Esophagus muscularis mucosa (tissue), 4 donors: ENCODE results near the gene JMJD1C.

Experiments
- EP300 ChIP-seq: sonication (generic); formaldehyde crosslinking; IDR thresholded peaks from one replicate; pipeline ENCODE4 v1.6.1; 2017; ENCODE audit warnings: antibody characterized with exemption
- POLR2A ChIP-seq: fragments of 450-650 bp; IDR thresholded peaks from one replicate; pipeline ENCODE4 v1.6.1; 2017; ENCODE audit warnings: antibody characterized with exemption, moderate library complexity, mild to moderate bottlenecking, low read depth
- POLR2AphosphoS5 ChIP-seq, 2 donors: sonication (generic); formaldehyde crosslinking; IDR thresholded peaks; one replicate each; pipeline ENCODE4 v1.6.1; 2017; ENCODE audit warnings: antibody characterized with exemption in 2 of 2
- TF ChIP-seq, protein P1 (sequence below), 3 experiments: fragments of 200-600 bp in 2 of 3; fragments of 450-650 bp in 1 of 3; sonication (generic) in 2 of 3; IDR thresholded peaks; one replicate each; pipeline ENCODE4 v1.5.1; 2017 to 2019; ENCODE audit warnings: antibody characterized with exemption in 3 of 3, mild to moderate bottlenecking in 2 of 3, moderate library complexity in 1 of 3

DNA sequence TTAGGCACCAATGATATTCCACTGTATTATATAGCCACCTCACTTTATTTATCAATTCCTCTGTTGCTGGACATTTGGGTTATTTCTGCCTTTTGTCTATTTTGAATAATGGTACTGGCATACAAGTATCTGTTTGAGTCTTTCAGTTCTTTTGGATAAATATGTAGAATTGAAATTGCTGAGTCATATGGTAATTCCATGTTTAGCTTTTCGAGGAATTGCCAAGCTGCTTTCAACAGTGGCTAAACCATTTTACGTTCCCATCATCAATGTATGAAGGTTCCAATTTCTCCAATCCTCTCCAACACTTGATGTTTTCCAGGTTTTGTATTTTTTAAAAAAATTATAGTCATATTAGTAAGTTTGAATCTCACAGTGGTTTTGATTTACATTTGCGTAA lies 42.3 kb downstream of the JMJD1C start:
- TF ChIP-seq EP300 (no peak), POLR2A (no peak), POLR2AphosphoS5 (IDR thresholded peaks at IDR 0.05) (no peak)
- TF ChIP-seq, protein P1, sequence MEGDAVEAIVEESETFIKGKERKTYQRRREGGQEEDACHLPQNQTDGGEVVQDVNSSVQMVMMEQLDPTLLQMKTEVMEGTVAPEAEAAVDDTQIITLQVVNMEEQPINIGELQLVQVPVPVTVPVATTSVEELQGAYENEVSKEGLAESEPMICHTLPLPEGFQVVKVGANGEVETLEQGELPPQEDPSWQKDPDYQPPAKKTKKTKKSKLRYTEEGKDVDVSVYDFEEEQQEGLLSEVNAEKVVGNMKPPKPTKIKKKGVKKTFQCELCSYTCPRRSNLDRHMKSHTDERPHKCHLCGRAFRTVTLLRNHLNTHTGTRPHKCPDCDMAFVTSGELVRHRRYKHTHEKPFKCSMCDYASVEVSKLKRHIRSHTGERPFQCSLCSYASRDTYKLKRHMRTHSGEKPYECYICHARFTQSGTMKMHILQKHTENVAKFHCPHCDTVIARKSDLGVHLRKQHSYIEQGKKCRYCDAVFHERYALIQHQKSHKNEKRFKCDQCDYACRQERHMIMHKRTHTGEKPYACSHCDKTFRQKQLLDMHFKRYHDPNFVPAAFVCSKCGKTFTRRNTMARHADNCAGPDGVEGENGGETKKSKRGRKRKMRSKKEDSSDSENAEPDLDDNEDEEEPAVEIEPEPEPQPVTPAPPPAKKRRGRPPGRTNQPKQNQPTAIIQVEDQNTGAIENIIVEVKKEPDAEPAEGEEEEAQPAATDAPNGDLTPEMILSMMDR (IDR thresholded peaks at IDR 0.05): no peak
